ENCODE results near the gene CLIC3. TPM values are rescaled to one million over a fixed set of nuclear protein-coding genes. Genes with fewer than 3 reads are reported as not detected.

The CLIC3 gene
- total RNA-seq, 1 experiment from 2014 or later: 24.1 TPM

DNA sequence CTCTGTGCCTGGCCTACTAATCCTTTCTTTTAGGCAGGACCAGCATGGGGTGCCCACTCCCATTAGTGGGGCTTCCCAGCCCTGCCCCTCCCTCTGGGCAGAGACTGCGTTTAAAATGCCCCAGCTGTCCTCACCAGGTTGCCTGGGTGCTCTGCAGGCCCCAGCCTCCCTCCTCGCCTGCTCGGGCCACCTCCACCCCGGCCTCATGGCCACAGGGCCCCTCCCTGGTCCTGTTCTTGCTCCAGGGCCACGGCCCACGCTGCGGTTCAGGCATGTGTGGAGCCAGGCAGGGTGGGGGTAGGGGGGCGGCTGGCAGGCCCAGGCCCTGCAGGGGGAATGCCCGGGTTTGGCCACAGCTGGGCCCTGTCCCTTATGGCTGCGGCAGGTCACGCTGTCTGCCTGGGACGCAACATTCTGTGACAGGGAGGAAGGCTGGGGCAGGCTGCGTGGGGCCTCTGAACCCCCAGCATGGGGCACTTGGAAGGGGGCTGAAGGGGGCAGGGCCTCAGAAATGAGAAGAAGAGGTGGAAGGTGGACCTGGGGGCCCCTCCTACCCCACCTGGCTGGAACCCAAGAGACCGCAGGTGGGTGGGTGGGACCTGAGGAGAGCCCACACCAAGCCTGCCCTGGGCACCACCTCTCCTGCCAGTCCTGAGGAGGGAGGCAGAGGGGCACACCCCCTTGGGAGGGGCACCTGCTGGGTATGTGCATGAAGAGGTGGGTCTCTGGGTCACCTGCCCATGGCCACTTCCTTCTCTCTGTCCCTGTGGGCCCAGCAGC lies 44.6 kb downstream of the CLIC3 start, which contains the start of gene LCN12:
TSS of gene LCN12 (plus strand) at position 733 of the 780 bp plus-strand sequence. CDS start 55 bp downstream, outside the sequence.
- ChIA-PET POLR2A (ENCODE audit: unreplicated experiment) (no interaction called here), CTCF (no interaction called here)
- Histone ChIP-seq H3K27me3 (ENCODE audit: insufficient read depth, low read depth) (no peaks in the 10 kb centered on the region), H3K9me3 (ENCODE audit: insufficient read depth, low read depth) (no peaks in the 10 kb centered on the region), H3K9me2 (ENCODE audit: insufficient read depth) (no peaks in the 10 kb centered on the region), H4K20me1 (ENCODE audit: insufficient read depth) (no peaks in the 10 kb centered on the region), H3K4me3 (no peak within 1 kb of the TSS), H3K4me2 (no peak within 1 kb of the TSS), H2AFZ (no peak within 1 kb of the TSS), H3K79me2 (ENCODE audit: low read depth) (no peaks in the 10 kb centered on the region), H3F3A (ENCODE audit: insufficient read depth, low read depth) (peaks cover 19% of the 10 kb centered on the region; the same call in 1 of the 2 replicates), H3K36me3 (ENCODE audit: low read depth) (no peaks in the 10 kb centered on the region), H3K27ac (no peak within 1 kb of the TSS), H3K4me1 (replicated peaks; ENCODE audit: insufficient read depth) (peaks cover 20% of the 10 kb centered on the region)
- TF ChIP-seq, protein P1, sequence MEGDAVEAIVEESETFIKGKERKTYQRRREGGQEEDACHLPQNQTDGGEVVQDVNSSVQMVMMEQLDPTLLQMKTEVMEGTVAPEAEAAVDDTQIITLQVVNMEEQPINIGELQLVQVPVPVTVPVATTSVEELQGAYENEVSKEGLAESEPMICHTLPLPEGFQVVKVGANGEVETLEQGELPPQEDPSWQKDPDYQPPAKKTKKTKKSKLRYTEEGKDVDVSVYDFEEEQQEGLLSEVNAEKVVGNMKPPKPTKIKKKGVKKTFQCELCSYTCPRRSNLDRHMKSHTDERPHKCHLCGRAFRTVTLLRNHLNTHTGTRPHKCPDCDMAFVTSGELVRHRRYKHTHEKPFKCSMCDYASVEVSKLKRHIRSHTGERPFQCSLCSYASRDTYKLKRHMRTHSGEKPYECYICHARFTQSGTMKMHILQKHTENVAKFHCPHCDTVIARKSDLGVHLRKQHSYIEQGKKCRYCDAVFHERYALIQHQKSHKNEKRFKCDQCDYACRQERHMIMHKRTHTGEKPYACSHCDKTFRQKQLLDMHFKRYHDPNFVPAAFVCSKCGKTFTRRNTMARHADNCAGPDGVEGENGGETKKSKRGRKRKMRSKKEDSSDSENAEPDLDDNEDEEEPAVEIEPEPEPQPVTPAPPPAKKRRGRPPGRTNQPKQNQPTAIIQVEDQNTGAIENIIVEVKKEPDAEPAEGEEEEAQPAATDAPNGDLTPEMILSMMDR (conservative IDR thresholded peaks at IDR 0.05): no peak
- TF ChIP-seq EZH2 (IDR thresholded peaks at IDR 0.05; ENCODE audit: low read depth): no peak
- DNase-seq: peak in 1 of 2 experiments; percentile 48
- BruUV-seq (replicated peaks): no TSS peak
- intact Hi-C loops (cut with micrococcal nuclease; ENCODE audit: unreplicated experiment): loop anchor here (2.0 kb wide), 1 partner anchor 161 kb away; the partner anchor contains the start of gene TMEM141

DNA sequence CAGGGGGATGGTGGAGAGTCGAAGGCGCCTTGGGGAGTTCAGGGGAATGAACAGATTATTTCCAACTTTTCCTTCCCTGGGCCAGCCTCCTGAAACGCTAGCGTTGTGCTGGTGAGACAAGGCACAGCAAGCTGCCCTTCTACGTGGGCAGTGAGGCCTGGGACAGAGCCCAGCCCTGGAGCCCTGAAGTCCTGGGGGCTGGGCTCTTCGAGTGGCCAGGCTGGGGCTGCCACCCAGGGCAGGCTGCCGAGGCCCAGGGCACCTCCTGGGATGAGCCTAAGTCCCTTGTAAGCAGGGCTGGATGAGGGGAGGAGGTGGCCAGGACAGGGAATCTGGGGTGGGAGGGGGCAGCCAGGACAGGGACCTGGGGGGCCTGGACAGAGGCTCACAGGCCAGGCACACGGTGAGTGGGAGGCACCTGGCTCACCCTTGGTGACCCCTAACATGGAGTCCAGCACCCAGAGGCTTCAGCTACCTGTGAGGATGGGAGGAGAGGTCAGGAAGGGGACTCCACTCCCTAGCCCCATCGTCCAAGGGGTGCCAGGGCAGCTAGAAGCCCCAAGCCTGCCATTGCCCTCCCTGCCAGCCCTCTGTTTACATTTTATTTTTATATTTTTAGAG lies 45.6 kb downstream of the CLIC3 start:
- H3K79me2 ChIP-seq (ENCODE audit: low read depth): no peaks in the 10 kb centered on the region
- peak overlapping the region; percentile 99 for H3K4me2 ChIP-seq
- no peaks in the 10 kb centered on the region for H4K20me1 ChIP-seq (ENCODE audit: insufficient read depth)
- no peaks in the 10 kb centered on the region for H3K9me3 ChIP-seq (ENCODE audit: insufficient read depth, low read depth)
- H3K36me3 ChIP-seq (ENCODE audit: low read depth): no peaks in the 10 kb centered on the region
- ChIA-PET CTCF (no interaction called here), POLR2A (ENCODE audit: unreplicated experiment) (no interaction called here)
- H3K27me3 ChIP-seq (ENCODE audit: insufficient read depth, low read depth): no peaks in the 10 kb centered on the region
- H3K4me1 ChIP-seq (replicated peaks; ENCODE audit: insufficient read depth): peaks cover 20% of the 10 kb centered on the region
- peak overlapping the region; percentile 77 for H3K4me3 ChIP-seq
- intact Hi-C loops (cut with micrococcal nuclease; ENCODE audit: unreplicated experiment): loop anchor here (1.0 to 2.0 kb wide), 2 partner anchors 46 to 160 kb away; partner anchors contain the start of genes CLIC3 and TMEM141
- no peaks in the 10 kb centered on the region for H3K9me2 ChIP-seq (ENCODE audit: insufficient read depth)
- DNase-seq: peak in 1 of 2 experiments; percentile 29
- TF ChIP-seq, protein P1 (conservative IDR thresholded peaks at IDR 0.05): no peak
- TF ChIP-seq EZH2 (IDR thresholded peaks at IDR 0.05; ENCODE audit: low read depth): no peak
- peak overlapping the region; percentile 94 for H2AFZ ChIP-seq
- peak overlapping the region; percentile 68 for H3K27ac ChIP-seq
- no TSS peak for BruUV-seq (replicated peaks)
- peaks cover 21% of the 10 kb centered on the region; the same call in 1 of the 2 replicates for H3F3A ChIP-seq (ENCODE audit: insufficient read depth, low read depth)

DNA sequence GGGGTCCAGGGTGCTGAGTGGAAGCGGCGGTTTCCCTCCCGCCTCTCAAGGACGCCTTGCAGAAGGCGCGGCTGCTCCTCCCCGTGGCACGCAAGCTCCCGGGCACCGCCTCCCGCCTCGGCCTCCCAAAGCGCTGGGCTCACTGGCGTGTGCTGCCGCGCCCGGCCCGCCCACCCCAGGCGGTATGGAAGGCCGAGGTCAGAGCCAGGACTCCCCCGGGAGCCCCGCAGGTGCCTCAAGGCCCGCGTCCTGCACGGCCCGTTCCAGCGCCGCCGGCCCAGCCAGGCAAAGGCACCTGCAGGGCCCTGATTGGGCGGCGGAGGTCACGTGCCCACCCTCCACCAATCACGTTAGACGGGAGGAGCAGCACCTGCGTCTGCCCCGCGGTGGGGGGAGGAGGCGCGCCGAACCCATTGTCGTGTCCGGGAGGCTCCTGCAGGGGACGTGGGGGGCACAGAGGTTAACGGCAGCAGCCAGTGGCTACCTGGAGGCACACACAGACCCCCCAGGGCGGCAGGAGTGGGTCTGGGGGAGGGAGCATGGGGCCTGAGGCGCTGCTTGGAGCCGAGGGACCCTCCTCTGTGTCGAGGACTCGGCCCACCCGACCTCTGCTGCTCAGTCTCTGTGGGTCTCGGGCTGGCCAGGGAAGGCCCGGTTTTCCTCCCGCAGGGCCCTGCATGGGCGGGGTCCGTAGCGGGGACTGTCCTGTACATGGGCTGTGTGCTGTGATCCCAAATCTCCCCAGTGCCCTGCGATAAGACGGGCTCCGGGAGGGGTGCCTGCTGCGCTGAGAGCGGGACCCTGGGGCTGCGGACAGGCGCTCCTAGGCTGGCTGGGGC lies 46.3 kb downstream of the CLIC3 start:
- no peaks in the 10 kb centered on the region for H3K9me2 ChIP-seq (ENCODE audit: insufficient read depth)
- TSS peak; percentile 95 for BruUV-seq (replicated peaks)
- peaks cover 21% of the 10 kb centered on the region; the same call in 1 of the 2 replicates for H3F3A ChIP-seq (ENCODE audit: insufficient read depth, low read depth)
- no peak for TF ChIP-seq EZH2 (IDR thresholded peaks at IDR 0.05; ENCODE audit: low read depth)
- TF ChIP-seq, protein P1 (conservative IDR thresholded peaks at IDR 0.05): no peak; the same call in 1 of the 2 replicates
- ChIA-PET POLR2A (ENCODE audit: unreplicated experiment) (interaction anchor here (0.5 to 0.6 kb wide), 2 partner anchors 42 to 137 kb away, joined by 3 to 6 read pairs; partner anchors contain the start of genes MAN1B1 and PAXX), CTCF (interaction anchor here (0.7 kb wide), 1 partner anchor 28 kb away, joined by 5 read pairs; no protein-coding TSS in a partner anchor)
- no peaks in the 10 kb centered on the region for H3K36me3 ChIP-seq (ENCODE audit: low read depth)
- intact Hi-C loops (cut with micrococcal nuclease; ENCODE audit: unreplicated experiment): loop anchor here (1.0 to 2.0 kb wide), 2 partner anchors 46 to 159 kb away; partner anchors contain the start of genes CLIC3 and TMEM141
- peak overlapping the region; percentile 94 for H2AFZ ChIP-seq
- H4K20me1 ChIP-seq (ENCODE audit: insufficient read depth): no peaks in the 10 kb centered on the region
- peak overlapping the region; percentile 99 for H3K4me2 ChIP-seq
- peak overlapping the region; percentile 68 for H3K27ac ChIP-seq
- H3K27me3 ChIP-seq (ENCODE audit: insufficient read depth, low read depth): no peaks in the 10 kb centered on the region
- H3K4me1 ChIP-seq (replicated peaks; ENCODE audit: insufficient read depth): peaks cover 20% of the 10 kb centered on the region
- H3K4me3 ChIP-seq: peak overlapping the region; percentile 77
- peak; percentile 86 to 99 for DNase-seq
- H3K9me3 ChIP-seq (ENCODE audit: insufficient read depth, low read depth): no peaks in the 10 kb centered on the region
- H3K79me2 ChIP-seq (ENCODE audit: low read depth): no peaks in the 10 kb centered on the region
